K562 (cell line): ENCODE data around the gene CTSZ. TPM values are rescaled to one million over a fixed set of nuclear protein-coding genes. Genes with fewer than 3 reads are reported as not detected.

Source experiments
- ATAC-seq: fragments of 200-7000 bp; cut with Tn5 transposase; 3 replicates; pipeline ENCODE4 v1.9.1; 2020; ENCODE audit warnings: moderate library complexity
- BruUV-seq: library from RNA; stranded (reverse); fragments of 400-500 nt; replicated peaks from 2 replicates; lab custom pipeline; 2021; lab: Mats Ljungman, UMichigan
- CTCF ChIA-PET: fragments of 300-600 bp; formaldehyde crosslinking; extraction: SDS; loops from one replicate; lab custom pipeline; 2021; ENCODE audit warnings: low intra/inter-chr PET ratio; lab: Yijun Ruan, JAX
- POLR2A ChIA-PET: fragments of 300-600, 350-650 bp; sonication (Branson Sonifier 250); formaldehyde crosslinking; extraction: SDS; loops from one replicate; lab custom pipeline; 2021; ENCODE audit warnings: antibody characterized with exemption, inconsistent platforms; lab: Yijun Ruan, JAX
- DNase-seq, 4 experiments: peaks; one replicate each; pipeline versions ENCODE4 v3.0.0 to v3.0.0-alpha.2; 2011 to 2018; ENCODE audit warnings: low spot score in 3 of 4, mixed read lengths in 3 of 4; ENCODE audit errors: extremely low read depth in 1 of 4
- FAIRE-seq: peaks from 2 replicates; lab custom pipeline; 2011; peaks lifted over from hg19 to GRCh38; lab: Jason Lieb, UNC
- H2AFZ ChIP-seq: 2 replicates; pipeline ENCODE4 v1.6.0; 2011; ENCODE audit warnings: low read depth, low read length, control low read depth, inconsistent platforms
- H3K27ac ChIP-seq: fragments of 200-600 bp; 3 replicates; pipeline ENCODE4 v1.8.0; 2011; ENCODE audit warnings: low read depth, mild to moderate bottlenecking, control low read depth, inconsistent platforms, low read length, moderate library complexity, mixed read lengths; ENCODE audit errors: extremely low read depth
- H3K27me3 ChIP-seq, 2 experiments: fragments of 300-600 bp in 1 of 2; 2 replicates in 1 of 2; 3 replicates in 1 of 2; pipeline versions ENCODE4 v1.6.0 to v1.8.0; 2011; ENCODE audit warnings: inconsistent platforms in 2 of 2, low read length in 2 of 2, mild to moderate bottlenecking in 1 of 2, mixed read lengths in 1 of 2, moderate library complexity in 1 of 2; ENCODE audit not compliant: control insufficient read depth in 2 of 2, insufficient read depth in 2 of 2
- H3K36me3 ChIP-seq: fragments of 300-600 bp; 3 replicates; pipeline ENCODE4 v1.8.0; 2011; ENCODE audit warnings: mild to moderate bottlenecking, low read length, inconsistent platforms; ENCODE audit not compliant: control insufficient read depth, insufficient read depth
- H3K4me1 ChIP-seq, 2 experiments: fragments of 200-600 bp in 1 of 2; replicated peaks in 1 of 2; 2 replicates in 1 of 2; 3 replicates in 1 of 2; pipeline versions ENCODE4 v1.5.1 to v1.8.0; 2011; ENCODE audit warnings: inconsistent platforms in 2 of 2, low read length in 2 of 2, mild to moderate bottlenecking in 1 of 2, mixed read lengths in 1 of 2, moderate library complexity in 1 of 2; ENCODE audit not compliant: control insufficient read depth in 2 of 2, insufficient read depth in 2 of 2
- H3K4me2 ChIP-seq: 2 replicates; pipeline ENCODE4 v1.6.1; 2011; ENCODE audit warnings: low read length, control low read depth, inconsistent platforms, mixed read lengths; ENCODE audit not compliant: insufficient read depth
- H3K4me3 ChIP-seq: fragments of 200-600 bp; sonication (generic), shearing (Covaris generic); 2 replicates; pipeline ENCODE4 v1.5.1; 2016; ENCODE audit warnings: control low read depth, inconsistent platforms
- H3K79me2 ChIP-seq: fragments of 200-600 bp; 3 replicates; pipeline ENCODE4 v1.8.0; 2011; ENCODE audit warnings: low read length, inconsistent platforms; ENCODE audit not compliant: control insufficient read depth, insufficient read depth
- H3K9ac ChIP-seq, 2 experiments: 2 replicates each; pipeline versions ENCODE4 v1.6.0 to v1.6.1; 2011; ENCODE audit warnings: low read depth in 2 of 2, low read length in 2 of 2, control low read depth in 1 of 2, inconsistent platforms in 1 of 2, mild to moderate bottlenecking in 1 of 2, mixed read lengths in 1 of 2; ENCODE audit not compliant: insufficient read depth in 1 of 2
- H3K9me1 ChIP-seq: one replicate; pipeline ENCODE4 v1.6.0; 2011; ENCODE audit warnings: inconsistent platforms, mild to moderate bottlenecking, low read length, moderate library complexity; ENCODE audit not compliant: control insufficient read depth, insufficient read depth
- H3K9me3 ChIP-seq: replicated peaks from 2 replicates; pipeline ENCODE4 v1.5.1; 2011; ENCODE audit warnings: low read depth, low read length, inconsistent platforms; ENCODE audit not compliant: control insufficient read depth, insufficient read depth
- H4K20me1 ChIP-seq: replicated peaks from 2 replicates; pipeline ENCODE4 v1.6.1; 2011; ENCODE audit warnings: low read length, inconsistent platforms, mixed read lengths; ENCODE audit not compliant: control insufficient read depth, insufficient read depth
- CCAR2 ChIP-seq: fragments of 200-400 bp; formaldehyde crosslinking; IDR thresholded peaks from 2 replicates; pipeline ENCODE4 v1.6.1; 2017; ENCODE audit warnings: mild to moderate bottlenecking, low read depth, low read length
- CEBPG ChIP-seq, 3 experiments: fragments of 200-800 bp in 1 of 3; sonication (Bioruptor generic) in 1 of 3; sonication (generic) in 1 of 3; formaldehyde crosslinking in 1 of 3; IDR thresholded peaks in 2 of 3; conservative IDR thresholded peaks in 1 of 3; 2 replicates each; pipeline versions ENCODE4 v1.6.1 to v1.8.0; 2016 to 2022; ENCODE audit warnings: missing compliant biosample characterization in 2 of 3, missing genetic modification characterization in 2 of 3, mild to moderate bottlenecking in 1 of 3, missing genetic modification reagents in 1 of 3
- FOXK1 ChIP-seq: sonication (generic); formaldehyde crosslinking; IDR thresholded peaks from 2 replicates; pipeline ENCODE4 v1.8.0; 2022; ENCODE audit warnings: missing genetic modification reagents, mild to moderate bottlenecking, borderline replicate concordance
- HCFC1 ChIP-seq: IDR thresholded peaks from 2 replicates; pipeline ENCODE4 v1.6.1; 2012; ENCODE audit warnings: low read depth, low read length, improper control_type of control experiment
- JUND ChIP-seq, 2 experiments: IDR thresholded peaks; 2 replicates in 1 of 2; 3 replicates in 1 of 2; pipeline ENCODE4 v1.6.1; 2011; ENCODE audit warnings: borderline replicate concordance in 2 of 2, low read depth in 2 of 2, low read length in 2 of 2, improper control_type of control experiment in 1 of 2, missing biosample characterization in 1 of 2, missing genetic modification characterization in 1 of 2, missing genetic modification reagents in 1 of 2
- MBD2 ChIP-seq: sonication (generic); IDR thresholded peaks from 2 replicates; pipeline ENCODE4 v1.6.1; 2016; ENCODE audit warnings: low read depth, borderline replicate concordance
- NELFE ChIP-seq: IDR thresholded peaks from 2 replicates; pipeline ENCODE4 v1.6.1; 2011; ENCODE audit warnings: mild to moderate bottlenecking; ENCODE audit not compliant: insufficient read depth, insufficient read length
- PHF20 ChIP-seq: fragments of 450-650 bp; IDR thresholded peaks from 2 replicates; pipeline ENCODE4 v1.6.1; 2018; ENCODE audit not compliant: partially characterized antibody
- RBFOX2 ChIP-seq: fragments of 200-400 bp; formaldehyde crosslinking; IDR thresholded peaks from 2 replicates; pipeline ENCODE4 v1.6.1; 2017; ENCODE audit warnings: low read depth, mild to moderate bottlenecking, low read length, moderate library complexity
- SMARCA4 ChIP-seq: fragments of 450-650 bp; IDR thresholded peaks from 2 replicates; pipeline ENCODE4 v1.6.1; 2016
- TAL1 ChIP-seq: fragments of 450-650 bp; IDR thresholded peaks from 2 replicates; pipeline ENCODE4 v1.6.1; 2016; ENCODE audit warnings: mild to moderate bottlenecking
- TSC22D4 ChIP-seq: fragments of 450-650 bp; IDR thresholded peaks from 2 replicates; pipeline ENCODE4 v1.6.1; 2016; ENCODE audit warnings: missing genetic modification characterization, missing biosample characterization, control low read depth
- ZNF347 ChIP-seq: fragments of 450-650 bp; formaldehyde crosslinking; IDR thresholded peaks from 2 replicates; pipeline ENCODE4 v1.4.0; 2020; ENCODE audit warnings: low read depth, mild to moderate bottlenecking, moderate library complexity
- ZNF76 ChIP-seq: fragments of 250-450 bp; sonication (Bioruptor Pico); IDR thresholded peaks from 2 replicates; pipeline ENCODE4 v1.4.0; 2020; ENCODE audit warnings: mild to moderate bottlenecking, moderate library complexity, borderline replicate concordance
- WGBS: fragments of 100-300 bp; shearing (Covaris generic); methylation state at CpG from one replicate; pipeline ENCODE4 v1.1.6; 2016; ENCODE audit warnings: low coverage, mixed read lengths; ENCODE audit not compliant: insufficient coverage; ENCODE audit errors: missing lambda C conversion rate; 5-methylcytosine and 5-hydroxymethylcytosine counted together
- in situ Hi-C: fragments of 300-500 bp; cut with MboI; formaldehyde crosslinking; loops from 4 replicates; pipeline ENCODE4 v1.15.0; 2018; ENCODE audit warnings: inconsistent platforms, mixed read lengths
- intact Hi-C: fragments of 100-400 bp; cut with micrococcal nuclease; formaldehyde crosslinking; loops from 2 replicates; pipeline ENCODE4 v1.14.2; 2022
- polyA plus RNA-seq, 8 experiments: library from polyadenylated mRNA; depleted of rRNA in 4 of 8; stranded (reverse) in 5 of 8; unstranded in 3 of 8; fragments of >200 nt; fragmentation: Nextera tagmentation in 2 of 8; fragmentation: Illumina TruSeq in 1 of 8; extraction: Ambion mirVana in 2 of 8; extraction: Trizol in 1 of 8; gene quantifications; 2 replicates each; pipeline versions ENCODE4 v1.2.1 to v1.2.3, GENCODE V29; 2011 to 2014; ENCODE audit warnings: inconsistent platforms in 1 of 8, missing spikeins in 1 of 8
- total RNA-seq, 7 experiments: library from RNA; depleted of rRNA in 6 of 7; stranded (reverse); fragments of >200 nt in 6 of 7; fragmentation: Illumina TruSeq in 2 of 7; extraction: Trizol in 2 of 7; gene quantifications; 2 replicates each; pipeline versions ENCODE4 v1.2.1 to v1.2.3, GENCODE V29; 2011 to 2021; ENCODE audit warnings: low replicate concordance in 1 of 7
- TF ChIP-seq, protein P1 (sequence below), 3 experiments: fragments of 200-800 bp in 1 of 3; sonication (Bioruptor generic) in 1 of 3; sonication (generic) in 1 of 3; formaldehyde crosslinking in 1 of 3; IDR thresholded peaks; 2 replicates each; pipeline versions ENCODE4 v1.6.1 to v1.8.0; 2016 to 2022; ENCODE audit warnings: mild to moderate bottlenecking in 2 of 3, missing compliant biosample characterization in 2 of 3, missing genetic modification characterization in 2 of 3, missing genetic modification reagents in 1 of 3
- TF ChIP-seq, protein P2 (sequence below): fragments of 150-350 bp; conservative IDR thresholded peaks from 2 replicates; pipeline ENCODE4 v1.6.1; 2014; ENCODE audit warnings: low read length

CTSZ gene
- total and polyA plus RNA-seq, 9 of the 15 experiments (the other 6 are each of a cell fraction or from before 2014, with no cell fraction given), result 1.6 to 143 (median 82.8) TPM

DNA sequence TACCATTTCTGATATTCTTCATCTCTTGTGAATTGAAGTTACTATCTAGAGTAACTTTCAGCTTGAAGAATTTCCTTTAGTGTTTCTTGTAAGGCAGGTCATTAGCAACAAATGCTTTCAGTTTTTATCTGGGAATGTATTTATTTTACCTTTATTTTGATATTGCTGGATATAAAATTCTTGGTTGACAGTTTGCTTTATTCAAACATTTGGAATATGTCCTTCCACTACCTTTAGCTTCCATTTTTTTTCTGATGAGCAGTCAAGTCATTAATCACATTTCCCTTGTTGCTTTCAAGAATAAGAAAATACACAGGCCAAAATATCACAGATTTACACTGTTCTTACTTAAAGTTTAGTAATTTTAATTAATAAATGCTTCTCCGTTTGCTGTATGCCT is 31.7 kb downstream of the CTSZ start:
- no peaks in the 10 kb centered on the region; a peak in 1 of 5 replicates for H3K4me1 ChIP-seq
- no peaks in the 10 kb centered on the region for H3K79me2 ChIP-seq
- ChIA-PET CTCF (no interaction called here), POLR2A (no interaction called here)
- H3K9me3 ChIP-seq, result no peaks in the 10 kb centered on the region
- no peak overlapping the region for H3K9ac ChIP-seq
- in situ Hi-C loops (loop anchor here (10.0 kb wide), 1 partner anchor 249 kb away; no protein-coding TSS in a partner anchor), intact Hi-C loops (no loop called here)
- no peak overlapping the region for H2AFZ ChIP-seq
- ATAC-seq, result no peak
- no peaks in the 10 kb centered on the region for H3K9me1 ChIP-seq
- H3K27me3 ChIP-seq, result peaks cover 8 to 16% of the 10 kb centered on the region in 2 experiments; a peak in 4 of 5 replicates
- WGBS, result 21% methylated on average over 1 of the region's 1 CpG
- no TSS peak for BruUV-seq
- no peak overlapping the region for H3K4me3 ChIP-seq
- no peak for FAIRE-seq
- no peak overlapping the region for H3K4me2 ChIP-seq
- no peak for DNase-seq
- no peaks in the 10 kb centered on the region for H4K20me1 ChIP-seq
- H3K36me3 ChIP-seq, result no peaks in the 10 kb centered on the region
- no peak overlapping the region for H3K27ac ChIP-seq
- TF ChIP-seq, protein P1, sequence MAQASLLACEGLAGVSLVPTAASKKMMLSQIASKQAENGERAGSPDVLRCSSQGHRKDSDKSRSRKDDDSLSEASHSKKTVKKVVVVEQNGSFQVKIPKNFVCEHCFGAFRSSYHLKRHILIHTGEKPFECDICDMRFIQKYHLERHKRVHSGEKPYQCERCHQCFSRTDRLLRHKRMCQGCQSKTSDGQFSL (CRISPR knock-in tag; IDR thresholded peaks at IDR 0.05), result no peak
- TF ChIP-seq, protein P1 (tag; IDR thresholded peaks at IDR 0.05), result no peak
- TF ChIP-seq, protein P2, sequence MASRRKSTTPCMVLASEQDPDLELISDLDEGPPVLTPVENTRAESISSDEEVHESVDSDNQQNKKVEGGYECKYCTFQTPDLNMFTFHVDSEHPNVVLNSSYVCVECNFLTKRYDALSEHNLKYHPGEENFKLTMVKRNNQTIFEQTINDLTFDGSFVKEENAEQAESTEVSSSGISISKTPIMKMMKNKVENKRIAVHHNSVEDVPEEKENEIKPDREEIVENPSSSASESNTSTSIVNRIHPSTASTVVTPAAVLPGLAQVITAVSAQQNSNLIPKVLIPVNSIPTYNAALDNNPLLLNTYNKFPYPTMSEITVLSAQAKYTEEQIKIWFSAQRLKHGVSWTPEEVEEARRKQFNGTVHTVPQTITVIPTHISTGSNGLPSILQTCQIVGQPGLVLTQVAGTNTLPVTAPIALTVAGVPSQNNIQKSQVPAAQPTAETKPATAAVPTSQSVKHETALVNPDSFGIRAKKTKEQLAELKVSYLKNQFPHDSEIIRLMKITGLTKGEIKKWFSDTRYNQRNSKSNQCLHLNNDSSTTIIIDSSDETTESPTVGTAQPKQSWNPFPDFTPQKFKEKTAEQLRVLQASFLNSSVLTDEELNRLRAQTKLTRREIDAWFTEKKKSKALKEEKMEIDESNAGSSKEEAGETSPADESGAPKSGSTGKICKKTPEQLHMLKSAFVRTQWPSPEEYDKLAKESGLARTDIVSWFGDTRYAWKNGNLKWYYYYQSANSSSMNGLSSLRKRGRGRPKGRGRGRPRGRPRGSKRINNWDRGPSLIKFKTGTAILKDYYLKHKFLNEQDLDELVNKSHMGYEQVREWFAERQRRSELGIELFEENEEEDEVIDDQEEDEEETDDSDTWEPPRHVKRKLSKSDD, result no peak
- TF ChIP-seq CCAR2 (no peak), MBD2 (no peak), PHF20 (no peak), CEBPG (CRISPR knock-in tag; IDR thresholded peaks at IDR 0.05) (no peak), CEBPG (tag; conservative IDR thresholded peaks at IDR 0.05 in 1 of 2, IDR thresholded peaks at IDR 0.05 in 1 of 2) (no peak), RBFOX2 (no peak), NELFE (no peak), JUND (IDR thresholded peaks at IDR 0.05; ENCODE audit: borderline replicate concordance, low read depth, low read length) (no peak), JUND (tag; IDR thresholded peaks at IDR 0.05; ENCODE audit: borderline replicate concordance, low read depth, low read length) (no peak), ZNF76 (no peak), TSC22D4 (tag) (no peak), HCFC1 (no peak), ZNF347 (no peak), FOXK1 (no peak), TAL1 (no peak), SMARCA4 (no peak)
